SK-N-SH (cell line): ENCODE data around the gene PDE6B.

Source experiments
- CTCF ChIP-seq: fragments of 200-600 bp; sonication (generic); IDR thresholded peaks from 2 replicates; pipeline ENCODE4 v1.6.1; 2017; ENCODE audit warnings: antibody characterized with exemption, mild to moderate bottlenecking, moderate library complexity
- EP300 ChIP-seq, 2 experiments: IDR thresholded peaks; 2 replicates each; pipeline versions ENCODE4 v1.4.0 to v1.6.1; 2012; ENCODE audit warnings: borderline replicate concordance in 1 of 2, low read depth in 1 of 2, low read length in 1 of 2
- EZH2phosphoT487 ChIP-seq: fragments of 200-600 bp; sonication (generic); IDR thresholded peaks from 2 replicates; pipeline ENCODE4 v1.6.1; 2017; ENCODE audit warnings: low read depth, mixed run types, mild to moderate bottlenecking, antibody characterized with exemption, moderate library complexity, borderline replicate concordance
- FOXJ3 ChIP-seq: sonication (generic); formaldehyde crosslinking; IDR thresholded peaks from 2 replicates; pipeline ENCODE4 v1.5.1; 2020; ENCODE audit warnings: mild to moderate bottlenecking, missing genetic modification reagents
- JUND ChIP-seq: IDR thresholded peaks from 2 replicates; pipeline ENCODE4 v1.4.0; 2012
- MXI1 ChIP-seq: IDR thresholded peaks from 2 replicates; pipeline ENCODE4 v1.6.1; 2012; ENCODE audit warnings: mild to moderate bottlenecking, low read depth, low read length, improper control_type of control experiment
- NRF1 ChIP-seq: IDR thresholded peaks from 2 replicates; pipeline ENCODE4 v1.6.1; 2012; ENCODE audit warnings: low read depth, mild to moderate bottlenecking, low read length
- POLR2AphosphoS5 ChIP-seq: IDR thresholded peaks from 2 replicates; pipeline ENCODE4 v1.6.1; 2012; ENCODE audit warnings: low read depth, low read length
- REST ChIP-seq: IDR thresholded peaks from 2 replicates; pipeline ENCODE4 v1.6.1; 2012; ENCODE audit warnings: mild to moderate bottlenecking, low read depth, low read length, moderate library complexity
- RFX5 ChIP-seq: IDR thresholded peaks from 2 replicates; pipeline ENCODE4 v1.6.1; 2012; ENCODE audit warnings: mild to moderate bottlenecking, improper control_type of control experiment, low read length
- TAF1 ChIP-seq: IDR thresholded peaks from 2 replicates; pipeline ENCODE4 v1.6.1; 2012; ENCODE audit warnings: low read depth, mild to moderate bottlenecking, low read length, moderate library complexity, borderline replicate concordance
- USF2 ChIP-seq: fragments of 150-350 bp; IDR thresholded peaks from 2 replicates; pipeline ENCODE4 v1.6.1; 2017; ENCODE audit warnings: antibody characterized with exemption, low read length, low read depth, borderline replicate concordance

- no peak for TF ChIP-seq CTCF
- no peak for TF ChIP-seq EP300 (IDR thresholded peaks at IDR 0.05; ENCODE audit: borderline replicate concordance in 1 of 2, low read depth in 1 of 2, low read length in 1 of 2)
- TF ChIP-seq RFX5 = no peak
- no peak for TF ChIP-seq TAF1
- no peak for TF ChIP-seq POLR2AphosphoS5
- no peak for TF ChIP-seq EZH2phosphoT487
- TF ChIP-seq NRF1 = no peak
- no peak for TF ChIP-seq REST
- TF ChIP-seq MXI1 = no peak
- no peak for TF ChIP-seq FOXJ3
- no peak for TF ChIP-seq JUND
- no peak for TF ChIP-seq USF2
Observed at GRCh38 chr4:650461-650860, 25.1 kb downstream of the PDE6B start.
